Neural progenitor cell (in vitro differentiated cells): ENCODE results near the gene OSCP1.

ENCODE experiments used
- EZH2 ChIP-seq: fragments of 200-600 bp; sonication (generic); IDR thresholded peaks from 2 replicates; pipeline ENCODE4 v1.6.1; 2017; ENCODE audit warnings: antibody characterized with exemption, mild to moderate bottlenecking, moderate library complexity
- TF ChIP-seq, protein P1 (sequence below): fragments of 200-600 bp; sonication (generic); IDR thresholded peaks from 2 replicates; pipeline ENCODE4 v1.5.1; 2017; ENCODE audit warnings: antibody characterized with exemption, mild to moderate bottlenecking

DNA sequence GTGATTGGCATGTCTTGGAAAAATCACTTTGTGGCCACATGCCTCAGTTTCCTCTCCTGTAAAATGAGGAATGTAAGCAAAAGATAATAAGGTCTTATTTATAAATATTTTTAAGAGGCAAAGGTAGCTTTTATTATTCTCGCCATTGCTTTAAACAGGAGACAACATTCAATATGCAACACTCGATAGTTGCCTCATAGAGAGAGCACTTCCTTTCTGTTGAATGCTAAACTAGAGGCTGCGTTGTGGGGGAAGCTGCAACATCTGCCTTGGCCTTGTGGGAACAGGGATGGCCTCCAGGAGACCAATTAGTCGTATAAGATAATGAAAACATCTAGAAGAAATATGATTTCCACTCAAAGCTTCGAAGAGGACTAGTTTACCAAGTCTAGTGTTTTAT lies 3.5 kb downstream of the OSCP1 start:
- TF ChIP-seq, protein P1, sequence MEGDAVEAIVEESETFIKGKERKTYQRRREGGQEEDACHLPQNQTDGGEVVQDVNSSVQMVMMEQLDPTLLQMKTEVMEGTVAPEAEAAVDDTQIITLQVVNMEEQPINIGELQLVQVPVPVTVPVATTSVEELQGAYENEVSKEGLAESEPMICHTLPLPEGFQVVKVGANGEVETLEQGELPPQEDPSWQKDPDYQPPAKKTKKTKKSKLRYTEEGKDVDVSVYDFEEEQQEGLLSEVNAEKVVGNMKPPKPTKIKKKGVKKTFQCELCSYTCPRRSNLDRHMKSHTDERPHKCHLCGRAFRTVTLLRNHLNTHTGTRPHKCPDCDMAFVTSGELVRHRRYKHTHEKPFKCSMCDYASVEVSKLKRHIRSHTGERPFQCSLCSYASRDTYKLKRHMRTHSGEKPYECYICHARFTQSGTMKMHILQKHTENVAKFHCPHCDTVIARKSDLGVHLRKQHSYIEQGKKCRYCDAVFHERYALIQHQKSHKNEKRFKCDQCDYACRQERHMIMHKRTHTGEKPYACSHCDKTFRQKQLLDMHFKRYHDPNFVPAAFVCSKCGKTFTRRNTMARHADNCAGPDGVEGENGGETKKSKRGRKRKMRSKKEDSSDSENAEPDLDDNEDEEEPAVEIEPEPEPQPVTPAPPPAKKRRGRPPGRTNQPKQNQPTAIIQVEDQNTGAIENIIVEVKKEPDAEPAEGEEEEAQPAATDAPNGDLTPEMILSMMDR = no peak
- no peak for TF ChIP-seq EZH2
